ENCODE data around the gene ZNF444.

- no peak for TF ChIP-seq POLR2A (IDR thresholded peaks at IDR 0.05)
- TF ChIP-seq CTCF (IDR thresholded peaks at IDR 0.05 in 8 of 11, conservative IDR thresholded peaks at IDR 0.05 in 3 of 11) = no peak
- no peak for TF ChIP-seq POLR2AphosphoS5 (IDR thresholded peaks at IDR 0.05)
These were observed 33.5 kb downstream of the ZNF444 start for GRCh38 chr19:56174550-56174949.
